Germinal center (tissue), 1 donor: ENCODE data around the gene CLIP2.
"Not testable (repeated sequence)": the region's sequence is repeated elsewhere in the genome, so short reads cannot be mapped to it uniquely, and the experiment has no call there.

Experiments used
- DNase-seq: peaks from one replicate; pipeline ENCODE4 v3.0.0; 2012; ENCODE audit warnings: mixed read lengths, low spot score

Gene CLIP2

GRCh38 chr7:74403521-74404387, 114.5 kb downstream of the CLIP2 start:
- no peak for DNase-seq

- no peak for DNase-seq
Observed at GRCh38 chr7:74404388-74404700, 115.1 kb downstream of the CLIP2 start.

DNA sequence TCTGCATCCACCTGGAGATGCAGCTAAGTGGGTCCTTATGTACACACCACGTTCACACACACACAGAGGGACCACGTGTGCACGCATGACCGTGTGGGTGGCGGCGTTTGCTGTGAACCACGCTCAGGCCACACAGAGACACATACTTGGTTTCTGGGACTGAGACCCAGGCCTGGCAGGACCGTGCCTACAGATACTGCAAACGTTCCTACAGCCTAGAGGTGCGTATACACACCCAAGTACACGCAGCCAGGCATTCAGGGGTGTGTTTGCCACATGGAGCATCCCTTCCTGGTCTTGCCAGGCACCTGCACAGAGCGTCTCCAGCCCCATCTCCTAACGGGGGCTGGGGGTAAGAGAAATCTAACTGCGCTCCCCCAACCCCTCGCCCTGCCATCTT, 115.5 kb downstream of the CLIP2 start:
- no peak for DNase-seq

DNA sequence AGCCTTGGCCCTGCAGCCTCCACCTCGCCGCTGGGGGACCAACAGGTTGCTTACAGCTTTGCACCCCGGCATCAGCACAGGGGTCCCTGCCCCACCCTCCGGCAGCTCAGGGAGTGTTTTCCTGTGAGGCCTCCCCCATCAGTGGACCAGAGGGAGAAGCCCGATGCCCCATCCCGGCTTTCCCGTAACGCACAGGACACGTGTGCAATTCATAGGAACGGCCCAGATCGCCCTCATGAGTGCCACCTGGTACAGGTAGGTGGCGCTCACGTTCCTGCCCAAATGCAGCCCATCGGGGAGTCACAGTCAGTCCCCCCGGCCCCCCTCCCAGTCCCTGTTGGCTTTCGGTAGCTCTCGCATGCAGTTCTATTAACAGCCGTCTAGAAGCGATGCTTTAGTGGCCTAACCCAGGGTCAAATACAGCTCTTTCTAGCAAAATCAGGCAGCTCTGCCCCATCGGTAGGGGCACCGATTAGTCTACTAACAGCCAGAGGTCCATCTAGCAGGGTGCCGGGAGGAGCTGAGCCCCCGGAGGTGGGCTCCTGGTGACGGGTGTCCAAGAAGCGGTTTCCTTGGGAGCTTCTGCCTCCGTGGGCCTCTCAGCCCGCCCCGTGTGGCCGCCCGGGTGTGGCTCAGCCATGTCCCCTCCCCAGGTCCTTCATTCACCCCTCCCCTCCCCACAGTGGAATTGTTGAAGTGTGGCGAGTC, 116.1 kb downstream of the CLIP2 start:
- DNase-seq, result no peak

GRCh38 chr7:74405899-74406512, 116.8 kb downstream of the CLIP2 start:
- DNase-seq, result no peak

GRCh38 chr7:74407958-74408357, 118.8 kb downstream of the CLIP2 start:
- DNase-seq, result no peak

GRCh38 chr7:74409571-74409970, 120.4 kb downstream of the CLIP2 start:
- DNase-seq, result no peak

GRCh38 chr7:74410772-74411171, 121.6 kb downstream of the CLIP2 start:
- DNase-seq, result no peak

DNA sequence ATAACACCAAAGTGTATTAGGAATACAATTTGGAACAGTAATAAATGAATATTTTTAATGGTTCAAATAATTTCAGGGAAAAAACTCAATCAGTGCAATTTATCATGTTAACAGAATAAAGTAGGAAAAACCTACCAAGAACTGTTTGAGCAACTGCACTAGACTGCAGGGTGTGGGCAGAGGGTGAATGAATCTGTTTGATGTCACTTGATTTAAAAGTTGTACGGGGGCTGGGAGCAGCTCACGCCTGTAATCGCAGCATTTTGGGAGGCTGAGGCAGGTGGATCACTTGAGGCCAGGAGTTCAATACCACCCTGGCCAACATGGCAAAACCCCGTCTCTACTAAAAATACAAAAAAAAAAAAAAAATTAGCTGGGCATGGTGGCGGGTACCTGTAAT, 122.4 kb downstream of the CLIP2 start:
- DNase-seq, result not testable (repeated sequence)

DNA sequence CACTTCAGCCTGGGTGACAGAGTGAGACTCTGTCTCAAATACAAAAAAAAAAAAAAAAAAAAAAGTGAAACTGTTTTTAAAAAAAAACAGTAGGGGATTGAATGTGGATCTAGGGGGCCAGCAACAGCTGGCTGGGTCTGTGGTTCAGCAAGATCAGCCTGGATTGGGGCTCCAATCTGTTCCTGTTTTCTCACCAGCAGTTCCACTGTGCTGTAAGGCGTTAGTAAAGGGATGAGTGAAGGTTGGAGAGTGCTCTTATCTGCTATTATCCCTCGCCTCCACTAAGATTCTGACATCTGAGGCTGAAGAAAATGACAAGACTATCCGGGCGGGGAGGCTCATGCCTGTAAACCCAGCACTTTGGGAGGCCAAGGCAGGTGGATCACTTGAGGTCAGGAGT, 122.8 kb downstream of the CLIP2 start:
- DNase-seq, result no peak

DNA sequence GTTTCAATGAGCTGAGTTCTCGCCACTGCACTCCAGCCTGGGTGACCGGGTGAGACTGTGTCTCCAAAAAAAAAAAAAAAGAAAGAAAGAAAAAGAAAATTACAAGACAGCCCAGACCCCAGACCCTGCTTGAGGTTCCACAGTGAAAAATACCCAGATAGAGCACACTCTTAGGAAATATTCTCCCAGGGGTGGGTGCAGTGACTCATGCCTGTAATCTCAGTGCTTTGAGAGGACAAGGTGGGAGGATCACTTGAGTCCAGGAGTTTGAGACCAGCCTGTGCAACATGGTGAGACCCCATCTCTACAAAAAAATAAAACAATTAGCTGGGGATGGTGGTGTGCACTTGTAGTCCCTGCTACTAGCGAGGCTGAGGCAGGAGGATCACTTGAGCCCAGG, 123.4 kb downstream of the CLIP2 start:
- DNase-seq, result no peak

DNA sequence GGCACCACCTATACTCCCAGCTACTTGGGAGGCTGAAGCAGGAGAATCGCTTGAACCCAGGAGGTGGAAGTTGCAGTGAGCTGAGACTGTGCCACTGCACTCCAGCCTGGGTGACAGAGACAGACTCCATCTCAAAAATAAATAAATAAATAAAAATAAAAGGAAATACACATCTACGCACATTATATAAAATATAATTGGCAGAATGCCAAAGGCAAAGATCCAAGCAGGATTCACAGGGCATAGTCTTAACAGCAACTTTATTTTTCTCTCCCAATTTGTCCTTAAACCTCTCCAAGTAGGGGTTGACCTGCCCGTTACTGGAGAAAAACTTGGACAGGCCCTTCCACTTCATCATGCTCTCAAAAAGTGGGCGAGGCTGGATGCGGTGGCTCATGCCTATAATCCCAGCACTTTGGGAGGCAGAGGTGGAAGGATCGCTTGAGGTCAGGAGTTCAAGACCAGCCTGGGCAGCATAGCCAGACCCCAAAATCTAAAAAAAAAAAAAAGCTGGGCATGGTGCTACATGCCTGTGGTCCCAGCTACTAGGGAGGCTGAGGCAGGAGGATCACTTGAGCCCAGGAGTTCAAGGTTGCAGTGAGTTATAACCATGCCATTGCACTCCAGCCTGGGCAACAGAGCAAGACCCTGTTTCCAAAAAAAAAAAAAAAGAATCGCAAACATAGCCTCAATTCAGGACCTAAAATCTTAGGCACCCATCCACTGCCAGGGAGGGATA, 125.6 kb downstream of the CLIP2 start:
- DNase-seq, result not testable (repeated sequence)

- DNase-seq, result peak; percentile 86
Observed at GRCh38 chr7:74417419-74417971, 128.3 kb downstream of the CLIP2 start.

DNA sequence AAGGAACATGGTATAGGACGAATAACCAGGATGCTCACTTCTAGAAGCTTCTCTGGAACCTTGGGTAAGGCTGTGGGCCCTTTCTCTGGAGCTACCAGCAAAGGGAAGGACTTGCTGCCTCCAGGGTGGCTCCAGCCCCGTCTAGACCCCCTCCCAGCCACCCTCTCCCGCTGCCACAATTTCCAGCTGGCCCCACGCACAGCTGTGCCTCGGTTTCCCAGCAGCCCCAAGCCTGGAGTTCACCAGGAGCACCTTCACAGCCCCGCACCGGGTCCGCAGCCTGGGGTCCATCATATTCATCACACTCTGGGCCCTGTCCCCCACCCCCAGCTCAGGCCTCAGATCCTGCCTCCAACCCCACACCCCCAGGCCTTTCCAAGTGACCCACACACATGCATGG, 128.9 kb downstream of the CLIP2 start:
- no peak for DNase-seq

DNA sequence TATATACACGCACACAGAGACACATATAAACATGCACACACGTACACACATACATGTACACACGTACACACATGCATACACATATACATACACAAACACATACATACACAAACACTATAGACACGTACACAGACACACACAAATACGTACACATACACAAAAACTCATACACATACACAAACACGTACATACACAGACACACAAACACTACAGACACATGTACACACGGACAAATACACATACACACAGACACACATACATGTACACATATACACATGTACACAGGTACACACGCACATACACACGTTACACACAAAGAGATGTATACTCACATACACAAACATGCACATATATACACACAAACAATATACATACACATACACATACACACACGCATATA, 129.3 kb downstream of the CLIP2 start:
- DNase-seq, result no peak

GRCh38 chr7:74419232-74419631, 130.0 kb downstream of the CLIP2 start:
- DNase-seq, result not testable (repeated sequence)

GRCh38 chr7:74420006-74420405, 130.8 kb downstream of the CLIP2 start:
- DNase-seq, result no peak

DNA sequence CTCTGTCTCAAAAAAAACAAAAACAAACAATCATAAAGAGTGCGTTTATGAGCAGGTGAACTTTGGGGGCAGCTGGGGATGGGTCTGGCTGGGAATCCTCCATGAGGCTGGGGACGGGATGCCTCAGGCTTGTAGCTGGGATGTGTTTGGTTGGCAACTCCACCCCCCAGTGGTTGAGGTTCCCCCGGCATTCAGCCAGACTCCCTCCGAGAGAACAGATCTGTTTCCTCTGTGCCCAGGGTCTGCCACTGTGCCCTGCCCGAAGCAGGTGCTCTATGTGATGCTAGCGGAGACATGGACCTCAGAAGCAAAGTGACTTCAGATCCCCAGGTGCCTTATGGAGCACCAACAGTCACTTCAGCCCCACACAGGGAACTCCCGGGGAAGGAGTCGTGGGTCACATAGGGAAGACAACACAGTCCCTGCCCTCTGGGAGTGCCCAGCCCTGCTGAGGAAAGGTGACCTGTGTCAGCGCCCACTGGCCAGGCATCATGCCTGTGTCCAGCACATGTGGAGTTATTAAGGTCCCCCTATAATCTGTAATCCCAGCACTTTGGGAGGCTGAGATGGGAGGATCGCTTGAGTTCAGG, 135.2 kb downstream of the CLIP2 start:
- DNase-seq, result no peak

DNA sequence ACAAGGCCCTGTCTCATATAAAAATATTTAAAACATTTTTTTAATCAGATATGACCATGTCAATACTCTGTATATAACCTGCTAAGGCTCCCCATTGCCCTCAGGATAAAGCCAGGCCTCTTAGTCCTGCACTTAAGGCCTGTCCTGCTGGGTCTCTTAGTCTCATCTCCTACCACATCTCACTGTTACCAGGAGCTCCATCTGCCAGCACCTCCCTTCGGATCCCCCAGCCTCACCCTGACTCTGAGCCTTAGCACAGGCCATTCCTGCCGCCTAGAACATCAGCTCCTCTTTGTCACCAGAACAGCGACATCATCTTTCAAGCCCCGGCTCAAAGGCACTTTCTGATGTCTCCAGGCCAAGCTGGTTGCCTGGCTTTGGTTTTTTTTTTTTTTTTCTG, 138.8 kb downstream of the CLIP2 start:
- DNase-seq, result no peak

DNA sequence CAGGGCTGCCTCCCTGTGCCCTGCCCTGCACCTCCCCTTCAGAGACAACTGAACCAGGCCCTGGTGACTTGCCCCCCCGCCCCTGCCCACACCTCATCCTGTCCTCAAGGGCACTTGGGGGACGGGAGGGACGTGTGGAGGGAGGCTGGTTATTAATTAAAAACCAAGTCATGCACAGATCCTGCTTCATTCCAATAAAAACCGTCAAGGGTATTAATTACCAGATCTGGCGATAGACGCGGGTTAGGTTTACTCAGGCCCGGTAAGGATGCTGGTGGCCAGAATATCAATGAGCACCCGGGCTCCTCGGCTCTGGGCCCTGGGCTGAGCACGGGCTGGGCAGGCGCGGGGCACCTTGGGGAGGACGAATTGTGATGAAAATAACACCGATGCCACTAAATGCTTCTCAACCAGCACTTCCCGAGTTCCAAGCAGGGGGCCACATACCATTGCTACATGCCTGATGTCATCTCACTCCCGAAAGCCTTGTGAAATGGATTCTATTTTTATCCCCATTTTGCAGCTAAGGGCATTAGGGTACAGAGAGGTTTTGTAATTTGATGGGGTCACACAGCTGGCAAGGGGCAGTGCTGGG, 140.0 kb downstream of the CLIP2 start:
- no peak for DNase-seq

- DNase-seq, result not testable (repeated sequence)
Observed at GRCh38 chr7:74430409-74430808, 141.2 kb downstream of the CLIP2 start.
